Lower lobe of right lung (tissue), 2 donors: ENCODE results near the gene GRM7. TPM values are rescaled to one million over a fixed set of nuclear protein-coding genes. Genes with fewer than 3 reads are reported as not detected.

Experiments used
- ATAC-seq, 2 donors: fragments of 200-7000 bp; cut with Tn5 transposase; one replicate each; pipeline ENCODE4 v1.9.1; 2020 to 2022; ENCODE audit warnings: mild to moderate bottlenecking in 2 of 2, moderate library complexity in 2 of 2
- DNase-seq: peaks from one replicate; pipeline ENCODE4 v3.0.0-alpha.2; 2020
- H3K27ac ChIP-seq: fragments of 200-600 bp; one replicate; pipeline ENCODE4 v1.8.0; 2022
- H3K27me3 ChIP-seq: fragments of 200-600 bp; one replicate; pipeline ENCODE4 v1.8.0; 2022; ENCODE audit warnings: low read depth
- H3K36me3 ChIP-seq: fragments of 200-600 bp; one replicate; pipeline ENCODE4 v1.8.0; 2022; ENCODE audit warnings: mild to moderate bottlenecking
- H3K4me1 ChIP-seq: fragments of 200-600 bp; one replicate; pipeline ENCODE4 v1.8.0; 2022
- H3K4me3 ChIP-seq: fragments of 200-600 bp; one replicate; pipeline ENCODE4 v1.8.0; 2022; ENCODE audit warnings: mild to moderate bottlenecking
- H3K9me3 ChIP-seq: fragments of 200-600 bp; one replicate; pipeline ENCODE4 v1.8.0; 2022
- CTCF ChIP-seq: fragments of 200-600 bp; IDR thresholded peaks from one replicate; pipeline ENCODE4 v1.8.0; 2022; ENCODE audit warnings: antibody characterized with exemption, mild to moderate bottlenecking
- intact Hi-C: fragments of 100-400 bp; cut with DNase I; formaldehyde crosslinking; loops from one replicate; pipeline ENCODE4 v1.11.0; 2022
- total RNA-seq: library from RNA; stranded (reverse); fragmentation: NEBNext Ultra II Directional; extraction: Animal tissue kit (Norgen Biotek cat#: 25700); gene quantifications from one replicate; pipeline ENCODE4 v1.2.1, GENCODE V29; 2021
- donor health status: DM: no; HTN: yes; CAD: no; lungs with severe emphysema.

Gene GRM7
- total RNA-seq, 1 donor from 2014 or later = 0.86 TPM

GRCh38 chr3:7744850-7745249 lies 883.9 kb downstream of the GRM7 start:
- Histone ChIP-seq H3K36me3 (no peaks in the 10 kb centered on the region), H3K27ac (no peak overlapping the region), H3K9me3 (no peaks in the 10 kb centered on the region), H3K27me3 (no peaks in the 10 kb centered on the region), H3K4me3 (no peak overlapping the region), H3K4me1 (no peaks in the 10 kb centered on the region)
- no peak for DNase-seq
- intact Hi-C loops = no loop called here
- no peak for ATAC-seq
- no peak for TF ChIP-seq CTCF

GRCh38 chr3:7745711-7746110 lies 884.8 kb downstream of the GRM7 start:
- ATAC-seq (no peak), DNase-seq (no peak)
- TF ChIP-seq CTCF = no peak
- H3K4me3 ChIP-seq = no peak overlapping the region
- no peak overlapping the region for H3K27ac ChIP-seq
- no peaks in the 10 kb centered on the region for H3K27me3 ChIP-seq
- H3K9me3 ChIP-seq = no peaks in the 10 kb centered on the region
- H3K4me1 ChIP-seq = no peaks in the 10 kb centered on the region
- intact Hi-C loops = no loop called here
- no peaks in the 10 kb centered on the region for H3K36me3 ChIP-seq

- no peak for TF ChIP-seq CTCF
- no peaks in the 10 kb centered on the region for H3K9me3 ChIP-seq
- no peaks in the 10 kb centered on the region for H3K4me1 ChIP-seq
- DNase-seq (no peak), ATAC-seq (no peak)
- no peak overlapping the region for H3K27ac ChIP-seq
- H3K36me3 ChIP-seq = no peaks in the 10 kb centered on the region
- intact Hi-C loops = no loop called here
- H3K27me3 ChIP-seq = no peaks in the 10 kb centered on the region
- H3K4me3 ChIP-seq = no peak overlapping the region
These were observed 889.2 kb downstream of the GRM7 start for GRCh38 chr3:7749931-7750695.

GRCh38 chr3:7752005-7752404 lies 891.1 kb downstream of the GRM7 start:
- H3K27me3 ChIP-seq = no peaks in the 10 kb centered on the region
- no peak overlapping the region for H3K4me3 ChIP-seq
- no peak for TF ChIP-seq CTCF
- H3K36me3 ChIP-seq = no peaks in the 10 kb centered on the region
- no peaks in the 10 kb centered on the region for H3K4me1 ChIP-seq
- H3K27ac ChIP-seq = no peak overlapping the region
- no peaks in the 10 kb centered on the region for H3K9me3 ChIP-seq
- DNase-seq (no peak), ATAC-seq (no peak)
- intact Hi-C loops = no loop called here

- no peaks in the 10 kb centered on the region for H3K27me3 ChIP-seq
- ATAC-seq (no peak), DNase-seq (no peak)
- intact Hi-C loops = no loop called here
- no peak overlapping the region for H3K27ac ChIP-seq
- no peak for TF ChIP-seq CTCF
- H3K4me3 ChIP-seq = no peak overlapping the region
- H3K36me3 ChIP-seq = no peaks in the 10 kb centered on the region
- no peaks in the 10 kb centered on the region for H3K9me3 ChIP-seq
- H3K4me1 ChIP-seq = no peaks in the 10 kb centered on the region
These were observed 893.9 kb downstream of the GRM7 start for GRCh38 chr3:7754653-7755441.
